ENCODE measurements around the gene AK4.

DNA sequence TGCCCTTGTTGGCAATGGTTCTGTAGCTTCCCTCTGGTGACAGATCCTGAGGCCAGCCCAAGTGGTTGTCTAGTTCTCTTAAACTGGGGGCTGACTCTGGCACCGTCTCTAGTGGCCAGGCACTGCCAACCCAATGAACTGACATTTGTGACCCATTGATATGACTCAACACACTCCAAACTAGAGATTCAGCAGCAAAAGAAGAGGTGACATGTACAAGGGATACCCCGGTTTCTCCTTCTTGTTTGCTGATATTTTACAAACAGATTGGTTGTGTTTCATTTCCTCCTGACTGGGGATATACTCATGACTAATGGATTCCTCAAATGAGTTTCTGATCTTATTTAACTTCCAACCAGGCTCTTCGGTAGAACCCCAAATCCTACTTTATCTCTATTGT is 95.5 kb downstream of the AK4 start:
- TF ChIP-seq, protein P1, sequence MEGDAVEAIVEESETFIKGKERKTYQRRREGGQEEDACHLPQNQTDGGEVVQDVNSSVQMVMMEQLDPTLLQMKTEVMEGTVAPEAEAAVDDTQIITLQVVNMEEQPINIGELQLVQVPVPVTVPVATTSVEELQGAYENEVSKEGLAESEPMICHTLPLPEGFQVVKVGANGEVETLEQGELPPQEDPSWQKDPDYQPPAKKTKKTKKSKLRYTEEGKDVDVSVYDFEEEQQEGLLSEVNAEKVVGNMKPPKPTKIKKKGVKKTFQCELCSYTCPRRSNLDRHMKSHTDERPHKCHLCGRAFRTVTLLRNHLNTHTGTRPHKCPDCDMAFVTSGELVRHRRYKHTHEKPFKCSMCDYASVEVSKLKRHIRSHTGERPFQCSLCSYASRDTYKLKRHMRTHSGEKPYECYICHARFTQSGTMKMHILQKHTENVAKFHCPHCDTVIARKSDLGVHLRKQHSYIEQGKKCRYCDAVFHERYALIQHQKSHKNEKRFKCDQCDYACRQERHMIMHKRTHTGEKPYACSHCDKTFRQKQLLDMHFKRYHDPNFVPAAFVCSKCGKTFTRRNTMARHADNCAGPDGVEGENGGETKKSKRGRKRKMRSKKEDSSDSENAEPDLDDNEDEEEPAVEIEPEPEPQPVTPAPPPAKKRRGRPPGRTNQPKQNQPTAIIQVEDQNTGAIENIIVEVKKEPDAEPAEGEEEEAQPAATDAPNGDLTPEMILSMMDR (IDR thresholded peaks at IDR 0.05; ENCODE audit: low read depth, low read length, missing input control), result no peak
- TF ChIP-seq, protein P2, sequence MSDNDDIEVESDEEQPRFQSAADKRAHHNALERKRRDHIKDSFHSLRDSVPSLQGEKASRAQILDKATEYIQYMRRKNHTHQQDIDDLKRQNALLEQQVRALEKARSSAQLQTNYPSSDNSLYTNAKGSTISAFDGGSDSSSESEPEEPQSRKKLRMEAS (IDR thresholded peaks at IDR 0.05), result no peak
- TF ChIP-seq RAD21 (IDR thresholded peaks at IDR 0.05) (no peak), TAF1 (conservative IDR thresholded peaks at IDR 0.05) (no peak), EGR1 (IDR thresholded peaks at IDR 0.05; ENCODE audit: low read depth in 2 of 2) (no peak), YY1 (IDR thresholded peaks at IDR 0.05) (no peak), HNF4G (IDR thresholded peaks at IDR 0.05) (no peak), GABPA (IDR thresholded peaks at IDR 0.05 in 1 of 2, conservative IDR thresholded peaks at IDR 0.05 in 1 of 2) (no peak)
- TF ChIP-seq, protein P3, sequence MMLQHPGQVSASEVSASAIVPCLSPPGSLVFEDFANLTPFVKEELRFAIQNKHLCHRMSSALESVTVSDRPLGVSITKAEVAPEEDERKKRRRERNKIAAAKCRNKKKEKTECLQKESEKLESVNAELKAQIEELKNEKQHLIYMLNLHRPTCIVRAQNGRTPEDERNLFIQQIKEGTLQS (IDR thresholded peaks at IDR 0.05), result no peak
